Prostate gland (tissue), 2 donors: ENCODE results near the gene MYBPC3.

Source experiments
- CTCF ChIP-seq, 4 experiments: fragments of 200-600 bp in 2 of 4; fragments of 450-650 bp in 2 of 4; sonication (generic) in 2 of 4; IDR thresholded peaks; 1 replicate in 3 of 4; 2 replicates in 1 of 4; pipeline ENCODE4 v1.5.1; 2016 to 2019; ENCODE audit warnings: antibody characterized with exemption in 4 of 4, mild to moderate bottlenecking in 2 of 4, moderate library complexity in 2 of 4
- POLR2AphosphoS5 ChIP-seq: sonication (generic); formaldehyde crosslinking; IDR thresholded peaks from one replicate; pipeline ENCODE4 v1.6.1; 2017; ENCODE audit warnings: antibody characterized with exemption

- no peak for TF ChIP-seq POLR2AphosphoS5
- TF ChIP-seq CTCF (IDR thresholded peaks at IDR 0.05), result no peak
These were observed 13.9 kb downstream of the MYBPC3 start for GRCh38 chr11:47338396-47339241.
